CD4-positive, alpha-beta T cell treated with Interleukin-17A for 1 hour (primary cell): ENCODE results near the gene GLRX5.

Experiments used
- DNase-seq: peaks from one replicate; pipeline ENCODE4 v3.0.0-alpha.2; 2020

The GLRX5 gene

DNA sequence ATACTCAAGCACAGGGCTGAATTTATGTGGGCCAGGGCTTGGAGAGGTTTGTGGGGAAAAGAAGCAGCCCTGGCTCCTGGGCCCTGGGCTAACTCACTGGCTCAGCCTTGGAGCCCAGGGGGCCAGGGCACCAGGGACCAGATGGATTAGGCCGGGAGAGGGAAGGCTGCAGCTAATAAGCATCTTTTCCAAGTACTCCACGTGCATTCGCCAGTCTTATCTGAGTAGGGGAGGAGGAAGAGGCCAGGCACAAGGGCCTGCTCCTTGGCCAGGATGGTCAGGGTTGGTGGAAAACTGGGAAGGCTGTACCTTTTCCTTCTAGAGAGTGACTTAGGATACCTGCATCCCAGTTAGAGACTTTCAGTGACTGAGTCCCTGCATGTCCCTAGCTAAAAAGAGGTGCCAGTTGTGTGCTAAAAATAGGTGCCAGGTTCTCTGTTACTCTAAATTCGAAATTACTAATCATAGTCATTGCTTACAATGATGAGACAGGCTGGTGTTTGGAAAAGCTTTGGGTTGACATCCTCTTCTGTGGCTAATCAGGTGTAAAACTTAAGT, 1.3 kb downstream of the GLRX5 start:
- no peak for DNase-seq

DNA sequence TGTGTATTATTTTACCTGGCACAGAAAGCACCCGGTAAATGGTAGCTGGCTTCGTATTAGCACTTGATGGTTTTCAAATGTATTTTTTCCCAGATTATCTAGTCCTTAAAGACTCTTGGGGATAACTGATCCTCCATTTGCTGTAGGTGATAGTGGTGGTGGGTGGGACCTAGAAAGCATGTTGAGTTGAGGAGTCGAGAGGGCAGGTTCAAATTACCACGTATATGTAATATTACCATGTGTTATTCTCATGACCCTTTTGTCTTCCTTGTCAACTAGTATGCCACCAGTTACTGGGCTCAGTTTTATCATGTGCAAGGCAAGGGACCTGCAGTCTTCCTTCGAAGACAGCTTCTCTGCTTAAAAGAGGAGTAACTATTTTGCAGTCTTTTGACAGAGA, 1.8 kb downstream of the GLRX5 start:
- no peak for DNase-seq

DNA sequence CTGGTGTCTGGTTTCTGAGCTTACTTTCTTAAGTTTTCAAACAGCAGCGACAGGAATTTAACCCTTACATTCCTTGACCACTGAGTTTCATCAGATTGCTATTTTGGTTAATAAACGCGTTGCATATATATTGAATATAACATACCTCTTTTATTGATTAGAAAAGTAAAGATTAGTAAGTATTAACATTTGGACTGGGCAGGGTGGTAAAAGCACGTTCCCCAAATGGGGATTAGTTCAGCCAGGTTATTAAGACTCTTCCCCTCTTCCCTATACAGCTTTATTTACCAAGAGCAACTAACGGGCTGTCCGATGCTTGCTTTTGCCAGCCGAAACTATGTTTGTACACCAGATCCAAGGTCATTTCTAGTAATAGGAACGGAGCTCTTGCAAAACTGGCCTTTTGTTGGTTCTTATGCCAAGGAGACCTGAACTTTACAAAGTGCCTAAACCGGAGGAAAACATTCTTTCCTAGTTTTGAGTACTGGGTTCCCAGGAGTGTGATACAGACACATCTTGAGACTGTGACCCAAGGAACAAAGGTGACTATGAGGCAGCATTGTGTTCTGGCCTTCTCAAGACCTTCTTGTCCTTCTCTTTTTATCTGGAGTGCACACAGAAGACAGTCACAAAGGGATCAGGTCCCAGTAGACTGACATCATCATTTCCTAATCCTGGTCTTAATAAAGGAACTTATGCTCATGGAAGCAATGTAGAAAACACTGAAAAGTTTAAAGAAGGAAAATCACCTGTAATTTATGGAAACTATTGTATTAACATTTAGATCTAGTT, 2.6 kb downstream of the GLRX5 start:
- no peak for DNase-seq

DNA sequence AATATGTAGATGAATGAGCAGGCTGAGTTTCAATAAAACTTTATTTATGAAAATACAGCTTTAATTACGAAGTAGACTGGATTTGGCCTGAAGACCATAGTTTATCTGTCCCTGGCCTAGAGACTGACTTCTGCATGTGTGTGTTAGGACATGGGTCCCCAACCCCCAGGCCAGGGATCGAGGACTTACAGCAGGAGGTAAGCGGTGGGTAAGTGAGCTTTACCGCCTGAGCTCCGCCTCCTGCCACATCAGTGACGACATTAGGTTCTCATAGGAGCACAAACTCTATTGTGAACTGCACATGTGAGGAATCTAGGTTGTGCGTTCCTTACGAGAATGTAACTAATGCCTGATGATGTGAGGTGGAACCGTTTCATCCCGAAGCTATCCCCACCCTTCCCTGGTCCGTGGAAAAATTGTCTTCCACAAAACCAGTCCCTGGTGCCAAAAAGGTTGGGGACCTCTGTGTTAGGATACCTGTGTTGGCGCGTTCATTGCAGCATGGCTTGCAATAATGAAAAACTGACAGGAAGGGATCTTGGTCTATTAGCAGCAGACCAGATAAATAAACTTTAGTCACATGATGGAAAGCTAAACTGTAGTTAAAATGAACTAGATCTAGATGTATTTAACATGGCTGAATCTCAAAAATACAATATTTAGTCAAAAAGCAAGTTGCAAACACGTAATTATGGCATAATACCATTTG, 4.1 kb downstream of the GLRX5 start:
- no peak for DNase-seq

DNA sequence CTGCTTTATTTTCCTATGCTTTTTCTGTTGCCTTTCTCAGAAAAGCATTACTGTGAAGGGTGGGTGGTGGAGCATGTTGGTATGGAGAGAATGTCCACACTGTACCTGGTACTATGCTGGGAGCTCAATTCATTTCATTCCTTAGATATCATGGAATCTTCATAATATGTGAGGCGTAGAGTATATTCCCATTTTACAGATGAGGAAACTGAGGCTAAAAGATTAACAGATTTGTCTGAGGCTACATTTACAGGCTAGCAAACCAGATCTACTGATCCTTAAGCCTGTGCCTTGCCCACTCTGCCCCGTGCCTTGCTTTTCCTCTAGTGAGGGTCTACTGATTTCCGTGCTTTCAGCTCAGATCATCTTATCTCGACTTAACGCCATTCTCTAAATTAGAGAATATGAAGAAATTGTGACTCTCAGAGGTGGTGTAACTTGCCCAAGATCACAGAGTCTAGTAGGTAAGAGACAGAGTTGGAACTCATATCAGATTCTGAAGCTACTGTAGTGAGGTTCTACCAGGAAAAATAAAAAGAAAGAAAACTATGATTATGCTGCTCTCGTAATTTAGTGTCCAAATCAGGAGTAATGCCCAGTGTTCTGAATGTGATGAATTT, 5.5 kb downstream of the GLRX5 start:
- no peak for DNase-seq

DNA sequence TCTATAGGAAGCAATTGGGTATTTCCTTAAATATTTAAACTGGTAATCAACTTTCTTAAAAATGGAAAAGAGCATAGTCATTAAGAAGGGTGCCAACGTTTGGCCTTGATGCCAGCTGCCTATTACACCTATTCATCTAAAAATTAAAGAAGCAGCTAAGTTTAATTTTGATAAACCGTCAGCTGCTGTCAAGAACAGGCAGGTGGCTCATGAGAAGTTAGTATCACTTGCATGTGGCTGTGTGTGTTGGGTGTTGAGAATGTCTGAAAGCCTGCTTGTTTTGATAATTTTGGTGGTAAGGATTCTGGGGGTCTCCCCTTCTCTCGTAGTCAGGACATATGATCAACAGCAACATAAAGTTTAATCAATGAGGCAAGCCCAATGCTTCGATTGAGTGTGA, 6.5 kb downstream of the GLRX5 start:
- no peak for DNase-seq

DNA sequence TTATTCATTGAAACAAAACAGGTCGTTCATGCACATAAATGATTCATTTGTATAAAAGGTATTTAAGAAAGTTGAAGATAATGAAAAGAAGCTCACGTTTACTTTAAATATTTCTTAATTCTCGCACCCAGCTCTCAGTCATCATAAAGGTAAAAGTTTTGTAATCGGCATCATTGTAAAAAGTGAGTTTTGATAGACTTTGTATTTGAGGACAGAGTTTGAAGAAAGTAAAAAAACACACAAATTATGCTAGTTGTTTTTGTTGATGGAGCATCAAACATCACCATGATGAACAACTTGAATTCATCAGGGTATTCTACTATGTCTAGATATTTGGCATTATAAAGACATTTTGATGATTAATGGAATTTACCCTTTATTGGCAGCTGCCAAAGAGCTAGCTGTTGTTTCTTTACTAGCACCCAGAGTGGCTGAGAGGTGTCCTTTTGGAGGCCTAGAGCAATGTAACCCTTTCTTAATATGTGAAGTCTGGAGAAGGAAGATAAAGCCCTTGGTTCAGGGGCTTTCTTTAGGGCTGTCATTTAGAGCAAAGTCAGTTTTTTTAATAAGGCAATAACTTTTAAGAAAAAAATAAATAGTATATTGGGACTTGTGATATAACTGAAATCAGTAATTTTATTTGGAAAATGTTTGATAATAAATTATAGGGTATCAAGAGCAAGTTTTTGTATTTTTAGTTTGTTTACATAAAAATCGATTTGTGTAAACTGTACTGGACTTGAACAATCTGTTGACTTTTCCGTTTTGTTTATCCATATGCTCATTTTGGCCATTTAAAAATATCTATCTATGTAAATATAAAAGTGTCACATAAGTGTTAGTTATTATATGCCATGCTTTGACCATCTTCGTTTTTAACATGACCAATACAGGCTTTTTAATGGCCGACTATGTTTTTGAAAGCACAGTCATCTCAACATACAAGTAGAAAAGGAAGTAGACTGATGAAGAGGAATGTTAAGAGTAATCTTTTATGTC, 7.4 kb downstream of the GLRX5 start:
- no peak for DNase-seq

DNA sequence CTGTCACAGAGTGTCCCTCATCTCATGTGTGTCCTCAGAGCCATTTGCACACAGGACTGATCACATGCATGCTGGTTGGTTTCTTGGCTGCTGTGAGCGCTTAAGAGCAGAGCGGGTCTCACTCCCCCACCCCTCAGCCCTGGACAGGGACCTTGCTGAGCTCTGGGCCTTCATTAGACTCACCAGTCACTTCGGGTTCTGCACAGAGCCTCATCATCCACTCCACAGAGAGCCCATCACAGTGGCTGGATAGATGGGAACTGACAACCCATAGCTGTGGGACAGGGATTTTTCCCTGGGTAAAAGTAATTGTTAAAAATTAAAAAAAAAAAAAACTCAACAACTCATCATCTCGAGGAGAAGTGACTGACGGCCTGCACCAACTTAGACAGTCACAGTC, 8.2 kb downstream of the GLRX5 start:
- DNase-seq, result no peak

DNA sequence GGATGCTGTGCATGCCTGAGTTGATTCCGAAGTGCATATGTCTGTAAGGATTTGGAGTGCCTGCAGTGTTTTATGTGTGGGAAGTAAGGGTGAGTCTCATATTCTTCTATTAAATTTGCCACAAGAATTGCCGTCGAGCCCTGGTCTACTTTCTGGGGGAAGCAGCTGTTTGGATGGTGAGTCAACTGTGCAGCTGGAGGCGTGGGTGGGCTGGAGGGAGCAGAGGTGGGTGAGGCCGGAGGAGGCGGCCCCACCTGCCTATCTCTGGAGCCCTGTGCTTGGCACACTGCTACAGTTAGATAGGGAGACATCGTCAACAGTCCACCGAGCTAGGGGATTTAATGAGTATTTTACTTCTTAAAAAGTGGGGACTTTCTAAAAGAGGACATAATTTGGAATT, 9.7 kb downstream of the GLRX5 start:
- DNase-seq, result no peak

DNA sequence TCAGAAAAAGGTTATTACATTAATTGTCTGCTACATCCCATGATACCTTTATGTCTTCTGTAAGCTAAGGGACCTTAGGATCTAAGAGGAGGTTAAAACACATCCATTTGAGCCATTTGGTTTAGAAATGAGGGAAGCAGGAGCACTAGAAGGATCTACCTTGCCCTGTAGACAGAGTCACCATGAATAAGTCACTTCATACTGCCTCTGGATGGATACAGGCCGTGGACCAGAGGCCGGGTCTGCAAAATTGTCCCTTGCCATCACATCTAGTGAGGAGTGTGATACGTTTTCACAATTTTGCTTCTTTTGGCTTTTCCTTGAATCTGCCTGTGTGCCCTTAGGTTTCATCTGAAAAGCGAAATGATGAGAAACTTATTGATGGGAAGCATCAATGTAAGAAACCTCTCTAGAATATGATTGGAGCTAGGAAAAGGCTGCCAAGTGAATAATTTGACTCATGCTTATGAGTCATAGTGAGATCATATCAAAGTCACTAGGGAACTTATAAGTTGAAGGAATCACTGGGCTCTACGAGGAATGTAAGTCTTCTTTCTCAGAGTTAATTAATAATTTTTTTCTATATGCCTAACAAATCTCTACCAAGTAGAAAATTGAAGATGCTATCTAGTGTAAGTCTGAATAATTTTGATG, 10.8 kb downstream of the GLRX5 start:
- DNase-seq, result no peak

DNA sequence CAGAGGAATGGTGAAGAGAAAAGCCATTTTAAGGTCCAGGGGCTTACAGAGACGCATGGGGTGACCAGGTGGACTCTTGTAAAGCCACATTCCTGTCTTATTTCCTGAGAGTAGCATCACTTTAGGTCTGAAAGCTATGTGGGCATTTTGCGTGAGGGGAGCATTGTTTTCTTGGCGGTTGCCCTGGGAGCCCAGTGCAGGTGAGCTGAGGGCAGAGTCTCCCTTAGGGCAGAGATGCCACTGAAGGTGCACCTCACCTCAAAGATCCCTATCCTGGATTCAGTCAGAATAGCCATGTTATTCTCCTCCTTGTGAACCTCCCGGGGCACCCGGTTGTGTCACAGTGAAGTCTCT, 12.4 kb downstream of the GLRX5 start:
- DNase-seq, result no peak

DNA sequence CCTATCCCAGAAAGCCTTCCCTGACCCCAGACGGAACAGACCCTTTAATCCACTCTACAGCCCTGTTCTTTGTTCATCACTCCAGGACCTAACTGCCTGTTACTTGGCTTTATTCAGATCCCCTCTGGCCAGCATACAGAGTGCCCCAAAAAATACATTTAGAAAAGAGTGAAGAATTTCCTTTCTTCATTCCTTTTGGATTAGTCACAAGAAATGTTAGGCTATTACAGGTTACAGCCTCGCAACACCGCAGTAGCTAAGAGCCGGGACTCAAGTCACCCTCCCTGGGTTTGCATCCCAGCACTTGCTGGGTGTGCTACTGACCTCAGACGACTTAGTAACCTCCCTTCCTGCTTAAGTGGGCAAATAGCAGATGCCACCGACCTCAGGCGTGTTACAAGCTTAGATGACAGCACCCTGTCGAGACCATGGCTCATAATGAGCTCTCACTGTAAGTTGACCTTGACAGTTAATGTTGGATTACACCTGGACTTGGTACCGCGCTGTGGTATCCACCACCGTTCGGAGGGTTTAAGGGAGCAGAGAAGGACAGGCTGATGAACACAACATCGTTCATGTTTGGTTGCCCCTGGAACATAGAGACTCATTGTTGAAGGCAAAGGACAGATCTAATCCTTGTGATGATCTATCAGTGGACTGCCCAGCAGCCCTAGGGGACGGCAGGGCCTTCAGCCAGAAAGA, 12.9 kb downstream of the GLRX5 start:
- DNase-seq, result no peak

DNA sequence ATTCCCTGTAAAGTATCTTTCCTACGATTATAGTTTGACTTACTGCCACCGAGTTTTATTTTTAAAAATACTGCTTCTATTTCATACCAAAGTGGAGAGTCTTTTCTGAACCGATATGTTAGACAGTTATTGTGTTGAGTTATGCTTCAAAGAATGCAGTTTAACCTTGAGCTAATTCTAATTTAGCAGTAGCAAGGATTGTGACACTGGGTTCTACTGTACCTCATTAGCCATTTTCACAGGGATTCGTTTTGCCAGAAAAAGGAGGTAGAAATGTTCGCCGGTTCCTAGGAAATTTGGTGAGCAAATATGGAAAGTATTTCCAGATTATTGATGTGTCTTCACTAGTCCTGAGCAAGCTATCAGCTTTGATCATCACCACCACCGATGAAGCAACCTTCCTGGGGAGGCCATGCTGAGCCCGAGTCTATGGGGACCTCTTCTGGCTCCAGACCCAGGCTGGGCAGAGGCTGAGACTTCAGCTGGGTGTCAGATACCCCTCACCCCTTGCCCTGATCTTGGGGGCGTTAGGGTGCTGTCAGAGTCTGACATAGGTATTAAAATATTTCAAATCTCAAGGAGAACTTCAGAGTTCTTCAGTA, 13.6 kb downstream of the GLRX5 start:
- DNase-seq, result no peak

DNA sequence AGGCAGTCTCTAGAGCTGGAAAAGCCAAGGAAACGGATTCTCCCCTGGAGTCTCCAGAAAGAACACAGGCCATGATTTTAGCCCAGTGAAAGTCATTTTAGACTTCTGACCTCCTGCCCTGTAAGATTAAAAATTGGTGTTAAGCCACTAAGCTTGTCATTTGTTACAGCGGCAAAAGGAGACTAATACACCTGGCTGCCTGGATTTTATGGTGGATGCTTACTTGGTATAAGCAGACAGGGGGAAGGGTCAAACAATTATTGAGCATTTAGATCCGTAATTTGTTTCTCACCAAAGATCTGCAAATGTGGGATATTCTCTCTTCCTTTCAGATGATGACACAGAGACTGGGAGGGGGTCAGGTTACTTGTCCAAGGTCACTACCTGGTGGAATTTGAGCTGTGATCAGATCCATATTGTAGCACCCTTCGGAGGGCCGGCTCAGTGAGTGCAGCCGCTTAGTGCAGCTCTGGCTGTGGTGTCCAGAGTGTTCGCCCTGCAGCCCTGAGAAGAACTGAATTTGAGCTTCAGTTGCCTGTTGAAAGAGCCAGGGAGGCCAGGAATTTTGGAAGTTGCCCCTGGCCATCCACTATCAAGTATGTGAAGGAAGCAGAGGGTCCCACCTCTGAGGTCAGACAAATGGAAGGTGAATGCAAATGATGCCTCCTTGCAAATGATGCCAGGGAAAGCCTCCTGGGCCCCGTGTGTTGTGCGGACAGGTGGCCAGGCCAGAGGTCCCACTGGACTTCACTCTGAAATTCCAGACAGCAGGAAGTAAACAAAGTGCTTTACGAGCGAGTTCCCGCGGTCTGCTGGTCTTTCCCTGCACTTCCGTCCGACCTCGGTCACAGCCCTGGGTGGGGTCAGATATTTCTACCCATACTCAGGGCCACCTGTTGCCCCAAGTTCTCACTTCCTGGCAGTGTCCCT, 15.1 kb downstream of the GLRX5 start:
- no peak for DNase-seq

DNA sequence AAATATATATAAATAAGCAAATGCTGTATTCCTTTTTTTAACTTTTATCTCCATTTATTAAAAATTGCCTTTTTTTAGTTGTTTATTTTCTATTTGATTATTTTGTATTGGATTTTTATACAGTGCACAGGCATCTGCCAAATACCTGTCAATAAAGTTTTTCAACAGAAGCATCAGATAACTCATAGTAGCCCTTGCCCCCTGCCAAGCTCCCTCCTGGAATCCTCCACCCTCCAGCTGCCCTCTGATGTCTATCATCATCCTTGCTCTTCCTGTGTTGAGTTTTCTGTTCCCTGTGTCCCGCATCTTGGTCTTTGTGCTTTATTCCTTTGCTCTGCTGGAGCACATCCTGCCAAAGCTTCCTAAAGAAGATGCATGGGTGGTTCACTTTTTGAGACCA, 16.6 kb downstream of the GLRX5 start:
- DNase-seq, result no peak

DNA sequence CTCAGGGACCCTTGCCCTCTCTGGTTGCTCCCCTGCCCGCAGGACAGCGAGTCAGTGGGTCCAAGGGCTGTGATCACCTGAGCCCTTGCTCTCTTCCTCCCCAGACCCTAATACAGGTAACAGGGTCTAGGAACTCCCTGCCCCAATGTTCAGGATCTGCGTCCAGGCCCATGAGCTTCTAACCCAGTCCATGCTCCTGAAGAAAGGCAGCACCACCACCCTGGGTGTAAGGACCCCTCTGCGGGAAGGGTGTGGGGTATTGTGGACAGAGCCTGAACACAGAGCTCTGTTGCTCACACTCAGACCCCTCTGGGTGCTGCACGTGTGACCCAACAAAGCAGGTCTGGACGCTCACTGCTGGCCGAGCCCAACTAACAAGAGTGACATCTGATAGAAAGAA, 18.3 kb downstream of the GLRX5 start:
- no peak for DNase-seq

DNA sequence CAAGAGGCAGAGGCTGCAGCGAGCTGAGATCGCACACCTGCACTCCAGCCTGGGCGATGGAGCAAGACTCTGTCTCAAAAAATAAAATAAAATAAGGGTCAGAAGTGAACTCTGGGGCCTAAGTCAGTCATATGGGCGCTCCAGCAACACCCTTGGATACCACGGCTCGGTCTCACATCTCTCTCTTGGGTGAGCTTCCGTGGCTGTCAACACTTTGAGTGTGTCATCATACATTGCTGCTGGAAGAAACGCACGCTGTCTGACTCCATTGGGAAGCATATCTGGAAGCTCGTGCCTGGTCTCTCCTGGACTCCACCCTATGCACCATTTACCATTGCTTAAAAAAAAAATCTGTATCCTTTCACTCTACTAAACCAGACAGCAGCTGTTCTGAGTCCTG, 20.2 kb downstream of the GLRX5 start:
- no peak for DNase-seq

DNA sequence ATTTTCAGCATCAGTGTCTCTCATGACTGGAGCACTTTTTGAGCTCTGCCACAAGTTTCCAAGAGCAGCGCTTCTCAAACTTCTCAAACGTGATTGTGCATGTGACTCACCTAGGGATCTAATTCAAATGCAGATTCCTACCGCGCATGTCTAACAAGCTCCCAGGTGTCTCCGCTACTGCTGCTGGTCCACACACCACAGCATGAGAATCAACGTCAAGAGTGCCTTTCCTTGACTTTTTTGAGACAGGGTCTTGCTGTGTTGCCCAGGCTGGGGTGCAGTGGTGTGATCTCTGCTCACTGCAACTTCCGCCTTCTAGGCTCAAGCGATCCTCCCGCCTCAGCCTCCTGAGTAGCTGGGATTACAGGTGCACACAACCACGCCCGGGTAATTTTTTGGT, 22.4 kb downstream of the GLRX5 start:
- DNase-seq, result no peak

DNA sequence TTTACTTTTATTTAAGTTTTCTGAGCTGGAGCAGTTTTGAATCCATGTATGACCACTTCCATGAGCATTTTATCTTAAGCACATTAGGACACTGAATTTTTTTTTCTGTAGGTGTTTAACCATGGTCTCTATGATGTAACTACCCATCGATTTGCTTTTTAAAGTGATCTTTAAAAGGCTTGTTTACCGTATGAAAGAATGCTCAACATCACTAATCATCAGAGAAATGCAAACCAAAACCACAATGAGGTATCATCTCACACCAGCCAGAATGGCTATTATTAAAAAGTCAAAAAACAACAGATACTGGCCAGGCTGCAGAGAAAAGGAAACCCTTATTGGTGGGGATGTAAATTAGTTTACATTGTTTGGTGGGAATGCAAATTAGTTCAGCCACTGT, 23.0 kb downstream of the GLRX5 start:
- DNase-seq, result no peak

DNA sequence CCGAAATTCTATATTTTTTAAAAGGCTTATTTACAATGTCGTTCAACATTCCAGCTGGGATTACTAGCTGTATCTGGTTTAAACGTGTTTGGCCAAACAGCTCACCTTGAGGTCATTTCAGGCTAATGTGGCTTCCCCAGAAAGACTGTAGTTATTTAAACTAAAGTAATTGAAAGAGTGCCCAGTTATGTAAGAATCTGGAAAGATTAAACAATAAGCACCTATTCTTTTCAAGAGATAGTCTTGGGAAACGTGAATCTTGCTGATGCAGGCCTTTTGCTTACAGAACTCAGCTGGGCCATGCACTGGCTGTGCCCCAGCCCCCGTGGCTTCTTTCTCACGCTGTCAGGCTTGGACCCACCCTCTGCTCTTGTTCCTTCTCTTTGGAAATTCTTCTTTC, 24.4 kb downstream of the GLRX5 start:
- no peak for DNase-seq
